OCI-LY7 (cell line): Measurements from ENCODE around the gene ELAVL4. TPM values are rescaled to one million over a fixed set of nuclear protein-coding genes. Genes with fewer than 3 reads are reported as not detected.
A peak's percentile ranks its signal among the peaks of the same experiment; 100 is the strongest.

Experiments used
- BruUV-seq: library from RNA; stranded (reverse); fragments of 400-500 nt; replicated peaks from 2 replicates; lab custom pipeline; 2021; lab: Mats Ljungman, UMichigan
- CTCF ChIA-PET: fragments of 300-600 bp; sonication (Branson Sonifier 250); formaldehyde crosslinking; loops from one replicate; lab custom pipeline; 2022; ENCODE audit warnings: antibody characterized with exemption; ENCODE audit not compliant: unreplicated experiment; lab: Charles Lee
- POLR2A ChIA-PET: fragments of 300-600 bp; sonication (Branson Sonifier 250); formaldehyde crosslinking; loops from one replicate; lab custom pipeline; 2022; ENCODE audit warnings: antibody characterized with exemption; lab: Charles Lee
- DNase-seq: peaks from one replicate; pipeline ENCODE4 v3.0.0-alpha.2; 2015; ENCODE audit warnings: low spot score
- H2AFZ ChIP-seq: fragments of 200-600 bp; sonication (generic), shearing (Covaris generic); 2 replicates; pipeline ENCODE4 v1.6.1; 2014; ENCODE audit warnings: mild to moderate bottlenecking, antibody characterized with exemption, low read length, moderate library complexity
- H3K27ac ChIP-seq: fragments of 200-600 bp; sonication (generic); 2 replicates; pipeline ENCODE4 v1.5.1; 2014; ENCODE audit warnings: mixed run types, low read depth, mild to moderate bottlenecking, moderate library complexity, low read length, inconsistent platforms; ENCODE audit not compliant: poor library complexity, severe bottlenecking
- H3K36me3 ChIP-seq: fragments of 200-600 bp; sonication (generic); 2 replicates; pipeline ENCODE4 v1.6.1; 2014; ENCODE audit warnings: mild to moderate bottlenecking, antibody characterized with exemption, low read length, moderate library complexity, mixed read lengths; ENCODE audit not compliant: insufficient read depth
- H3K4me1 ChIP-seq: fragments of 200-600 bp; sonication (generic); 2 replicates; pipeline ENCODE4 v1.5.1; 2014; ENCODE audit warnings: mild to moderate bottlenecking, low read length; ENCODE audit not compliant: insufficient read depth, poor library complexity, severe bottlenecking
- H3K4me2 ChIP-seq: fragments of 200-600 bp; sonication (generic); 2 replicates; pipeline ENCODE4 v1.6.1; 2014; ENCODE audit warnings: mild to moderate bottlenecking, low read length
- H3K4me3 ChIP-seq: fragments of 200-600 bp; sonication (generic); 2 replicates; pipeline ENCODE4 v1.5.1; 2014; ENCODE audit warnings: mild to moderate bottlenecking, low read depth, low read length; ENCODE audit not compliant: poor library complexity, severe bottlenecking
- H3K79me2 ChIP-seq: fragments of 200-600 bp; sonication (generic); 2 replicates; pipeline ENCODE4 v1.6.1; 2016; ENCODE audit warnings: low read depth, mild to moderate bottlenecking, low read length, moderate library complexity, mixed read lengths; ENCODE audit not compliant: insufficient read depth
- H3K9me2 ChIP-seq: fragments of 200-600 bp; sonication (generic); 2 replicates; pipeline ENCODE4 v1.6.1; 2016; ENCODE audit warnings: mild to moderate bottlenecking, low read length, mixed read lengths; ENCODE audit not compliant: insufficient read depth
- H3K9me3 ChIP-seq: fragments of 200-600 bp; sonication (generic); 2 replicates; pipeline ENCODE4 v1.6.1; 2014; ENCODE audit warnings: mild to moderate bottlenecking, mixed run types, low read length, mixed read lengths
- H4K20me1 ChIP-seq: fragments of 200-600 bp; sonication (generic); 2 replicates; pipeline ENCODE4 v1.6.1; 2014; ENCODE audit warnings: mild to moderate bottlenecking, antibody characterized with exemption, low read length, moderate library complexity, mixed read lengths; ENCODE audit not compliant: insufficient read depth
- CTCF ChIP-seq: fragments of 200-600 bp; sonication (generic); conservative IDR thresholded peaks from 2 replicates; pipeline ENCODE4 v1.5.1; 2014; ENCODE audit warnings: mild to moderate bottlenecking, antibody characterized with exemption, low read length, moderate library complexity, mixed read lengths
- EZH2phosphoT487 ChIP-seq: fragments of 200-600 bp; sonication (generic); IDR thresholded peaks from 2 replicates; pipeline ENCODE4 v1.6.1; 2018; ENCODE audit warnings: low read depth, borderline replicate concordance, mild to moderate bottlenecking, mixed run types, antibody characterized with exemption, low read length, moderate library complexity, mixed read lengths
- intact Hi-C: fragments of 100-400 bp; cut with micrococcal nuclease; formaldehyde crosslinking; loops from one replicate; pipeline ENCODE4 v1.10.0; 2022; ENCODE audit not compliant: unreplicated experiment
- total RNA-seq, 2 experiments: library from RNA; depleted of rRNA in 1 of 2; stranded (reverse); fragments of >200 nt in 1 of 2; shearing (Covaris generic) in 1 of 2; gene quantifications; 2 replicates each; pipeline ENCODE4 v1.2.3, GENCODE V29; 2014 to 2022

Gene ELAVL4
- total RNA-seq, 2 experiments from 2014 or later: not detected

DNA sequence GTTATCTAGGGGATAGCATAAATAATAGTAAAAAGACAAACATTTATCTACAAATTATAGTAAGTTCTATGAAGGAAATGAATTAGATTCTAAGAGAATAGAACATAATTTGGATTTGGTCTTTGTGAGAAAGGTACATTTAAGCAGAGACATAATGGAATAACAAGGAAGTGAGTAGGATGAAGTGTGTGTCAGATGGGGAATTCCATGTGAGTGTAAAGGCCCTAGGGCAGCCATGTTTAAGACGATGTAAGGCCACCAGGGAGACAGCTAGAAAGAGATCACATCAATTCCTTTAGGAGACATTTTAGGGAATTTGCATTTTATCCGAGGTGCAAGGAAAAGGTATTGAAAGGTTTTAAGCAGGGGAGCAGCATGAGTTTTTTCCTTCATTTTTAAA lies 33.8 kb upstream of the ELAVL4 start:
- no TSS peak for BruUV-seq

GRCh38 chr1:50077273-50077672 lies 31.4 kb upstream of the ELAVL4 start:
- Histone ChIP-seq H3K27ac (no peak overlapping the region), H4K20me1 (no peaks in the 10 kb centered on the region), H3K4me1 (no peaks in the 10 kb centered on the region), H3K9me3 (no peaks in the 10 kb centered on the region), H3K4me2 (no peak overlapping the region), H2AFZ (no peak overlapping the region), H3K9me2 (no peaks in the 10 kb centered on the region), H3K79me2 (no peaks in the 10 kb centered on the region), H3K4me3 (no peak overlapping the region), H3K36me3 (no peaks in the 10 kb centered on the region)
- TF ChIP-seq CTCF (no peak), EZH2phosphoT487 (no peak)
- intact Hi-C loops: no loop called here
- no TSS peak for BruUV-seq
- POLR2A ChIA-PET: no interaction called here
- DNase-seq: no peak
- CTCF ChIA-PET: no interaction called here

More for the DNA sequence above, 33.8 kb upstream of the ELAVL4 start:
- H4K20me1 ChIP-seq: no peaks in the 10 kb centered on the region
- no peaks in the 10 kb centered on the region for H3K4me1 ChIP-seq
- intact Hi-C loops: no loop called here
- H3K4me3 ChIP-seq: no peak overlapping the region
- no peaks in the 10 kb centered on the region for H3K79me2 ChIP-seq
- H3K9me3 ChIP-seq: no peaks in the 10 kb centered on the region
- ChIA-PET POLR2A (no interaction called here), CTCF (no interaction called here)
- H3K9me2 ChIP-seq: no peaks in the 10 kb centered on the region
- H2AFZ ChIP-seq: no peak overlapping the region
- DNase-seq: no peak
- H3K4me2 ChIP-seq: no peak overlapping the region
- TF ChIP-seq EZH2phosphoT487: no peak
- TF ChIP-seq CTCF: no peak
- no peak overlapping the region for H3K27ac ChIP-seq
- no peaks in the 10 kb centered on the region for H3K36me3 ChIP-seq

- Histone ChIP-seq H3K79me2 (no peaks in the 10 kb centered on the region), H3K27ac (no peak overlapping the region), H3K9me2 (no peaks in the 10 kb centered on the region), H3K4me1 (no peaks in the 10 kb centered on the region), H3K9me3 (no peaks in the 10 kb centered on the region), H3K36me3 (no peaks in the 10 kb centered on the region), H4K20me1 (no peaks in the 10 kb centered on the region), H3K4me2 (no peak overlapping the region), H3K4me3 (no peak overlapping the region), H2AFZ (no peak overlapping the region)
- ChIA-PET POLR2A (interaction anchor here (0.6 to 0.7 kb wide), 2 partner anchors 14 to 323 kb away, joined by 3 read pairs; no protein-coding TSS in a partner anchor), CTCF (no interaction called here)
- no TSS peak for BruUV-seq
- peak; percentile 4 for DNase-seq
- TF ChIP-seq EZH2phosphoT487 (no peak), CTCF (peak; percentile 74)
- intact Hi-C loops: no loop called here
Measured at GRCh38 chr1:50080904-50081586, 27.7 kb upstream of the ELAVL4 start.
